DND-41 (cell line): ENCODE measurements around the gene SLC38A10.

Source experiments
- CTCF ChIP-seq: IDR thresholded peaks from 2 replicates; pipeline ENCODE4 v1.5.1; 2012; ENCODE audit warnings: borderline replicate concordance, low read length, moderate library complexity, mild to moderate bottlenecking; ENCODE audit not compliant: poor library complexity, severe bottlenecking; ENCODE audit errors: extremely low read depth
- EZH2 ChIP-seq: IDR thresholded peaks from 3 replicates; pipeline ENCODE4 v1.6.1; 2012; ENCODE audit warnings: borderline replicate concordance, low read depth, mild to moderate bottlenecking, moderate library complexity, low read length, inconsistent platforms; ENCODE audit not compliant: severe bottlenecking

DNA sequence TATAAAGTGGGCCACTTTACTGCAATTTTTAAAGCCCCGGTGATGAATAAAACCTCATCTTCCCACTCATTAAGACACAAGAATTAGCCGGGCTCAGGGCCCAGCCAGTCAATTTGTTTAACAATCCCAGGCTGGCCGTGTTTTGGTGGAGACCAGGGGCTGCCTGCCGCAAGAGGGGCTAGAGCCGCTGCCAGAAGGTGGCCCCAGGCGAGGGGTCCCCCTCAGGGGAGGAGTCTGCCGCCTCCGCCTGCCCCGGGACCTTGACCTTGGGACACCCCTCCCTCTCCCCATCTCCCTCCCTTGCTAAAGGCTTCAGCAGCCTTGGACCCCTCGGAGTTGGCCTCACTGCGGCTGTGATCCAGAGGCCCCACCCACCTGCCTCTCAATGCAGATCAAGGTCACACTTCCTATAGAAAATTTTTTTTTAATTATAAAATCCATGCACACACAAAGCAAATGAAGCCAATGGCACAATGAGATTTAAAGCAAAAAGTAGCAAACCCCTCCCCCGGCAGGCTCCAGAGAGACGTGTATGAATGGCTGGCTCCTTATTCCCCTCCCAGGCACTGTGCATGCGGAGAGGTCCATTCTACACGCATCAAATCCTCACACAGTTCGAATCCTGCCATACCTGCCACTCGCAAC lies 23.0 kb upstream of the SLC38A10 start:
- no peak for TF ChIP-seq CTCF
- no peak for TF ChIP-seq EZH2
